Measurements from ENCODE around the gene SLC4A1AP. TPM values are rescaled to one million over a fixed set of nuclear protein-coding genes. Genes with fewer than 3 reads are reported as not detected.
"Not testable (repeated sequence)": the region's sequence is repeated elsewhere in the genome, so short reads cannot be mapped to it uniquely, and the experiment has no call there.

The SLC4A1AP gene
- total and polyA plus RNA-seq, 8 donors: 5.1 to 12.6 (median 8.2) TPM

- no peak for ATAC-seq
- no peak overlapping the region for H3K27ac ChIP-seq
- no peaks in the 10 kb centered on the region for H3K27me3 ChIP-seq
- intact Hi-C loops (cut with DNase I): no loop called here
- FAIRE-seq: no peak
- no peak for DNase-seq
- WGBS, 2 donors: 72 to 73% methylated on average over 3 of the region's 3 CpGs
- peaks cover 0 to 4% (median 2%) of the 10 kb centered on the region in 3 donors for H3K4me1 ChIP-seq
- TF ChIP-seq CTCF (IDR thresholded peaks at IDR 0.05): no peak
- H3K9me3 ChIP-seq: no peaks in the 10 kb centered on the region
- no peak overlapping the region for H3K4me3 ChIP-seq
- H3K36me3 ChIP-seq: peaks cover 0 to 18% (median 0%) of the 10 kb centered on the region in 3 donors
Measured at GRCh38 chr2:27622921-27623384, 40.7 kb upstream of the SLC4A1AP start.

- Histone ChIP-seq H3K36me3 (peaks cover 0 to 11% (median 0%) of the 10 kb centered on the region in 3 donors), H3K4me1 (peaks cover 0 to 13% (median 4%) of the 10 kb centered on the region in 3 donors), H3K9me3 (no peaks in the 10 kb centered on the region), H3K4me3 (no peak overlapping the region), H3K27ac (no peak overlapping the region), H3K27me3 (no peaks in the 10 kb centered on the region)
- ATAC-seq (no peak), FAIRE-seq (no peak), DNase-seq (no peak)
- intact Hi-C loops (cut with DNase I): no loop called here
- TF ChIP-seq CTCF (IDR thresholded peaks at IDR 0.05): no peak
Measured at GRCh38 chr2:27624943-27625342, 38.7 kb upstream of the SLC4A1AP start.

GRCh38 chr2:27626323-27626722 lies 37.4 kb upstream of the SLC4A1AP start:
- intact Hi-C loops (cut with DNase I); DNase-seq; H3K4me3 ChIP-seq; H3K27me3 ChIP-seq; FAIRE-seq; H3K27ac ChIP-seq; H3K9me3 ChIP-seq; ATAC-seq; H3K36me3 ChIP-seq: not testable (repeated sequence)
- 86 to 97% methylated on average over 1 of the region's 1 CpG for WGBS, 2 donors
- H3K4me1 ChIP-seq: peaks cover 0 to 17% (median 4%) of the 10 kb centered on the region in 3 donors

- H3K27me3 ChIP-seq; H3K36me3 ChIP-seq; H3K27ac ChIP-seq; ATAC-seq; intact Hi-C loops (cut with DNase I); H3K9me3 ChIP-seq; FAIRE-seq; DNase-seq; H3K4me3 ChIP-seq: not testable (repeated sequence)
- 75 to 78% methylated on average over 3 of the region's 3 CpGs for WGBS, 2 donors
- H3K4me1 ChIP-seq: peaks cover 0 to 17% (median 4%) of the 10 kb centered on the region in 3 donors
Measured at GRCh38 chr2:27626921-27627320, 36.8 kb upstream of the SLC4A1AP start.

- no peak for TF ChIP-seq CTCF (IDR thresholded peaks at IDR 0.05)
- intact Hi-C loops (cut with DNase I): no loop called here
- Histone ChIP-seq H3K36me3 (peaks cover 0 to 3% (median 2%) of the 10 kb centered on the region in 3 donors), H3K27ac (peak overlapping the region; percentile 16 to 77 (median 48)), H3K27me3 (no peaks in the 10 kb centered on the region), H3K4me3 (peak overlapping the region; percentile 63 to 85 (median 77)), H3K9me3 (no peaks in the 10 kb centered on the region), H3K4me1 (peaks cover 0 to 17% (median 4%) of the 10 kb centered on the region in 3 donors)
- DNase-seq (peak in 1 of 6 donors; percentile 62), ATAC-seq (peak; percentile 51 to 71 (median 68)), FAIRE-seq (no peak)
- 2 to 4% methylated on average over 19 to 21 of the region's 21 CpGs for WGBS, 2 donors
Measured at GRCh38 chr2:27627963-27628766, 35.5 kb upstream of the SLC4A1AP start.
